Activated naive CD4-positive, alpha-beta T cell treated with Interleukin-2 at 50 U/mL for 16 hours (primary cell): Measurements from ENCODE around the gene CDK5RAP3.

Source experiments
- DNase-seq: peaks from one replicate; pipeline ENCODE4 v3.0.0-alpha.2; 2020

CDK5RAP3 gene

GRCh38 chr17:48025040-48025903 is 54.4 kb downstream of the CDK5RAP3 start:
- DNase-seq = peak; percentile 97

- no peak for DNase-seq
These were observed 55.1 kb downstream of the CDK5RAP3 start for GRCh38 chr17:48025904-48026501.

- peak; percentile 78 for DNase-seq
These were observed 55.8 kb downstream of the CDK5RAP3 start for GRCh38 chr17:48026502-48027321.

GRCh38 chr17:48027322-48027981 is 56.5 kb downstream of the CDK5RAP3 start:
- DNase-seq = no peak

GRCh38 chr17:48028736-48029135 is 57.8 kb downstream of the CDK5RAP3 start:
- no peak for DNase-seq

- DNase-seq = no peak
These were observed 59.6 kb downstream of the CDK5RAP3 start for GRCh38 chr17:48030531-48030930.
